T47D (cell line): Measurements from ENCODE around the gene CDA.

ENCODE experiments used
- DNase-seq, 2 experiments: peaks; one replicate each; pipeline versions ENCODE4 v3.0.0 to v3.0.0-alpha.2; 2011 to 2012; ENCODE audit warnings: low read depth in 1 of 2, low spot score in 1 of 2
- JUND ChIP-seq: IDR thresholded peaks from 2 replicates; pipeline ENCODE4 v1.6.1; 2012; ENCODE audit warnings: low read depth
- in situ Hi-C: cut with HindIII; loops from 2 replicates; pipeline ENCODE4 v1.10.0; 2016; ENCODE audit warnings: low sequenced_read_pairs, low pct_unique_long_range_greater_than_20kb

The CDA gene

GRCh38 chr1:20588634-20589225 lies at the start of gene CDA:
Gene CDA (plus strand): TSS chr1:20589097. CDS start chr1:20589130, 33 bp downstream.
- TF ChIP-seq JUND: no peak
- in situ Hi-C loops: no loop called here
- no peak for DNase-seq

- DNase-seq: no peak
- no peak for TF ChIP-seq JUND
- in situ Hi-C loops: no loop called here
Measured at GRCh38 chr1:20540281-20540680, 48.6 kb upstream of the CDA start.

GRCh38 chr1:20546637-20547036 lies 42.3 kb upstream of the CDA start:
- in situ Hi-C loops: no loop called here
- TF ChIP-seq JUND: no peak

GRCh38 chr1:20551161-20551560 lies 37.7 kb upstream of the CDA start:
- in situ Hi-C loops: no loop called here
- no peak for DNase-seq
- TF ChIP-seq JUND: no peak

More at GRCh38 chr1:20546637-20547036, 42.3 kb upstream of the CDA start:
- DNase-seq: no peak

- no peak for TF ChIP-seq JUND
- in situ Hi-C loops: no loop called here
- DNase-seq: no peak
Measured at GRCh38 chr1:20551945-20552727, 36.8 kb upstream of the CDA start, which contains the start of gene FAM43B. Gene FAM43B (plus strand): TSS chr1:20552573. CDS start chr1:20552974, 401 bp downstream.

GRCh38 chr1:20552728-20553445 lies 36.0 kb upstream of the CDA start:
- DNase-seq: no peak
- no peak for TF ChIP-seq JUND
- in situ Hi-C loops: no loop called here

GRCh38 chr1:20555025-20555757 lies 33.7 kb upstream of the CDA start:
- DNase-seq: no peak
- no peak for TF ChIP-seq JUND
- in situ Hi-C loops: no loop called here

- in situ Hi-C loops: no loop called here
- TF ChIP-seq JUND: no peak
- DNase-seq: no peak
Measured at GRCh38 chr1:20555758-20556120, 33.2 kb upstream of the CDA start.

GRCh38 chr1:20558191-20558590 lies 30.7 kb upstream of the CDA start:
- no peak for TF ChIP-seq JUND
- no peak for DNase-seq
- in situ Hi-C loops: no loop called here

GRCh38 chr1:20560966-20561365 lies 27.9 kb upstream of the CDA start:
- TF ChIP-seq JUND: no peak
- no peak for DNase-seq
- in situ Hi-C loops: no loop called here

GRCh38 chr1:20565234-20565633 lies 23.7 kb upstream of the CDA start:
- no peak for TF ChIP-seq JUND
- in situ Hi-C loops: no loop called here
- DNase-seq: no peak

GRCh38 chr1:20569523-20570098 lies 19.3 kb upstream of the CDA start:
- TF ChIP-seq JUND: no peak
- in situ Hi-C loops: no loop called here
- no peak for DNase-seq
